ENCODE measurements around the gene IRX2.

IRX2 gene

GRCh38 chr5:2718115-2718514 is 33.4 kb downstream of the IRX2 start:
- DNase-seq (ENCODE audit: low read depth, low spot score) = no peak

GRCh38 chr5:2715856-2716255 is 35.6 kb downstream of the IRX2 start:
- no peak for DNase-seq (ENCODE audit: low read depth, low spot score)

- DNase-seq (ENCODE audit: low read depth, low spot score) = no peak
These were observed 36.7 kb downstream of the IRX2 start for GRCh38 chr5:2714805-2715204.

- DNase-seq (ENCODE audit: low read depth, low spot score) = no peak
These were observed 37.5 kb downstream of the IRX2 start for GRCh38 chr5:2714026-2714425.

GRCh38 chr5:2711446-2712425 is 39.7 kb downstream of the IRX2 start:
- no peak for DNase-seq (ENCODE audit: low read depth, low spot score)

GRCh38 chr5:2710910-2711309 is 40.6 kb downstream of the IRX2 start:
- no peak for DNase-seq (ENCODE audit: low read depth, low spot score)

- no peak for DNase-seq (ENCODE audit: low read depth, low spot score)
These were observed 41.3 kb downstream of the IRX2 start for GRCh38 chr5:2709976-2710689.

GRCh38 chr5:2708751-2709150 is 42.7 kb downstream of the IRX2 start:
- no peak for DNase-seq (ENCODE audit: low read depth, low spot score)

GRCh38 chr5:2708132-2708531 is 43.3 kb downstream of the IRX2 start:
- DNase-seq (ENCODE audit: low read depth, low spot score) = no peak

- DNase-seq (ENCODE audit: low read depth, low spot score) = no peak
These were observed 45.6 kb downstream of the IRX2 start for GRCh38 chr5:2705861-2706260.

GRCh38 chr5:2704806-2705645 is 46.5 kb downstream of the IRX2 start:
- no peak for DNase-seq (ENCODE audit: low read depth, low spot score)

- DNase-seq (ENCODE audit: low read depth, low spot score) = no peak
These were observed 47.4 kb downstream of the IRX2 start for GRCh38 chr5:2704111-2704510.

- no peak for DNase-seq (ENCODE audit: low read depth, low spot score)
These were observed 47.9 kb downstream of the IRX2 start for GRCh38 chr5:2703615-2704014.

- DNase-seq (ENCODE audit: low read depth, low spot score) = no peak
These were observed 48.4 kb downstream of the IRX2 start for GRCh38 chr5:2703041-2703440.

- DNase-seq (ENCODE audit: low read depth, low spot score) = no peak
These were observed 49.2 kb downstream of the IRX2 start for GRCh38 chr5:2702096-2702879.

- no peak for DNase-seq (ENCODE audit: low read depth, low spot score)
These were observed 49.9 kb downstream of the IRX2 start for GRCh38 chr5:2701592-2701991.

- DNase-seq (ENCODE audit: low read depth, low spot score) = no peak
These were observed 50.6 kb downstream of the IRX2 start for GRCh38 chr5:2700876-2701275.

- no peak for DNase-seq (ENCODE audit: low read depth, low spot score)
These were observed 51.8 kb downstream of the IRX2 start for GRCh38 chr5:2699686-2700085.

GRCh38 chr5:2699231-2699630 is 52.2 kb downstream of the IRX2 start:
- no peak for DNase-seq (ENCODE audit: low read depth, low spot score)

GRCh38 chr5:2698581-2698980 is 52.9 kb downstream of the IRX2 start:
- no peak for DNase-seq (ENCODE audit: low read depth, low spot score)

All from astrocyte of the hippocampus (primary cell).